Testis (tissue), 2 donors: ENCODE data around the gene COL23A1.

Experiments used
- CTCF ChIP-seq, 3 experiments: fragments of 450-650 bp in 2 of 3; fragments of 200-600 bp in 1 of 3; sonication (generic) in 1 of 3; IDR thresholded peaks; one replicate each; pipeline ENCODE4 v1.5.1; 2016 to 2019; ENCODE audit warnings: antibody characterized with exemption in 3 of 3, mild to moderate bottlenecking in 2 of 3, moderate library complexity in 1 of 3
- POLR2A ChIP-seq: fragments of 450-650 bp; IDR thresholded peaks from one replicate; pipeline ENCODE4 v1.6.1; 2017; ENCODE audit warnings: antibody characterized with exemption, mild to moderate bottlenecking, moderate library complexity

- TF ChIP-seq CTCF (IDR thresholded peaks at IDR 0.05) (no peak), POLR2A (no peak)
Observed at GRCh38 chr5:178213003-178213461, 377.2 kb downstream of the COL23A1 start.
